Measurements from ENCODE around the gene RAB36.

Gene RAB36

GRCh38 chr22:23114721-23115020, 30.6 kb upstream of the RAB36 start:
- Mint-ChIP-seq H3K36me3 (ENCODE audit: low read depth) (no peaks in the 10 kb centered on the region), H3K27ac (no peak overlapping the region)

GRCh38 chr22:23115369-23115768, 29.9 kb upstream of the RAB36 start:
- H3K4me3 Mint-ChIP-seq = no peak overlapping the region

More at GRCh38 chr22:23114721-23115020, 30.6 kb upstream of the RAB36 start:
- peaks cover 6% of the 10 kb centered on the region for H3K4me1 Mint-ChIP-seq (ENCODE audit: low read depth)
- no peaks in the 10 kb centered on the region for H3K9me3 Mint-ChIP-seq
- H3K4me3 Mint-ChIP-seq = no peak overlapping the region
- H3K27me3 Mint-ChIP-seq = no peaks in the 10 kb centered on the region

GRCh38 chr22:23115825-23116494, 29.3 kb upstream of the RAB36 start:
- H3K27ac Mint-ChIP-seq = no peak overlapping the region
- no peaks in the 10 kb centered on the region for H3K27me3 Mint-ChIP-seq
- peaks cover 16% of the 10 kb centered on the region for H3K4me1 Mint-ChIP-seq (ENCODE audit: low read depth)
- no peaks in the 10 kb centered on the region for H3K36me3 Mint-ChIP-seq (ENCODE audit: low read depth)
- H3K4me3 Mint-ChIP-seq = no peak overlapping the region
- no peaks in the 10 kb centered on the region for H3K9me3 Mint-ChIP-seq

More at GRCh38 chr22:23115369-23115768, 29.9 kb upstream of the RAB36 start:
- Mint-ChIP-seq H3K27ac (no peak overlapping the region), H3K9me3 (no peaks in the 10 kb centered on the region), H3K27me3 (no peaks in the 10 kb centered on the region), H3K4me1 (ENCODE audit: low read depth) (peaks cover 12% of the 10 kb centered on the region), H3K36me3 (ENCODE audit: low read depth) (no peaks in the 10 kb centered on the region)

- H3K36me3 Mint-ChIP-seq (ENCODE audit: low read depth) = no peaks in the 10 kb centered on the region
- H3K9me3 Mint-ChIP-seq = no peaks in the 10 kb centered on the region
- H3K27ac Mint-ChIP-seq = no peak overlapping the region
- H3K4me3 Mint-ChIP-seq = no peak overlapping the region
- peaks cover 16% of the 10 kb centered on the region for H3K4me1 Mint-ChIP-seq (ENCODE audit: low read depth)
- H3K27me3 Mint-ChIP-seq = no peaks in the 10 kb centered on the region
Observed at GRCh38 chr22:23116506-23117263, 28.6 kb upstream of the RAB36 start.

GRCh38 chr22:23117275-23117674, 28.0 kb upstream of the RAB36 start:
- Mint-ChIP-seq H3K36me3 (ENCODE audit: low read depth) (no peaks in the 10 kb centered on the region), H3K27me3 (no peaks in the 10 kb centered on the region), H3K27ac (no peak overlapping the region), H3K4me1 (ENCODE audit: low read depth) (peaks cover 16% of the 10 kb centered on the region), H3K4me3 (no peak overlapping the region), H3K9me3 (no peaks in the 10 kb centered on the region)

- Mint-ChIP-seq H3K9me3 (no peaks in the 10 kb centered on the region), H3K4me3 (no peak overlapping the region), H3K27ac (no peak overlapping the region), H3K27me3 (no peaks in the 10 kb centered on the region), H3K4me1 (ENCODE audit: low read depth) (peaks cover 16% of the 10 kb centered on the region), H3K36me3 (ENCODE audit: low read depth) (no peaks in the 10 kb centered on the region)
Observed at GRCh38 chr22:23117891-23118646, 27.2 kb upstream of the RAB36 start.

GRCh38 chr22:23118647-23119493, 26.4 kb upstream of the RAB36 start:
- Mint-ChIP-seq H3K27ac (peak overlapping the region; percentile 45), H3K27me3 (no peaks in the 10 kb centered on the region), H3K4me3 (no peak overlapping the region), H3K9me3 (no peaks in the 10 kb centered on the region), H3K36me3 (ENCODE audit: low read depth) (no peaks in the 10 kb centered on the region), H3K4me1 (ENCODE audit: low read depth) (peaks cover 16% of the 10 kb centered on the region)

GRCh38 chr22:23119494-23120414, 25.5 kb upstream of the RAB36 start:
- Mint-ChIP-seq H3K36me3 (ENCODE audit: low read depth) (no peaks in the 10 kb centered on the region), H3K9me3 (no peaks in the 10 kb centered on the region), H3K4me3 (no peak overlapping the region)

GRCh38 chr22:23120415-23120899, 24.8 kb upstream of the RAB36 start:
- Mint-ChIP-seq H3K9me3 (no peaks in the 10 kb centered on the region), H3K36me3 (ENCODE audit: low read depth) (no peaks in the 10 kb centered on the region), H3K4me1 (ENCODE audit: low read depth) (peaks cover 16% of the 10 kb centered on the region), H3K4me3 (no peak overlapping the region), H3K27me3 (no peaks in the 10 kb centered on the region), H3K27ac (peak overlapping the region; percentile 36)

More at GRCh38 chr22:23119494-23120414, 25.5 kb upstream of the RAB36 start:
- Mint-ChIP-seq H3K27ac (peak overlapping the region; percentile 77), H3K27me3 (no peaks in the 10 kb centered on the region), H3K4me1 (ENCODE audit: low read depth) (peaks cover 16% of the 10 kb centered on the region)

- Mint-ChIP-seq H3K27me3 (no peaks in the 10 kb centered on the region), H3K27ac (no peak overlapping the region), H3K36me3 (ENCODE audit: low read depth) (no peaks in the 10 kb centered on the region), H3K9me3 (no peaks in the 10 kb centered on the region), H3K4me3 (no peak overlapping the region), H3K4me1 (ENCODE audit: low read depth) (peaks cover 16% of the 10 kb centered on the region)
Observed at GRCh38 chr22:23121000-23121421, 24.3 kb upstream of the RAB36 start.

- Mint-ChIP-seq H3K27me3 (no peaks in the 10 kb centered on the region), H3K4me1 (ENCODE audit: low read depth) (peaks cover 16% of the 10 kb centered on the region), H3K36me3 (ENCODE audit: low read depth) (no peaks in the 10 kb centered on the region), H3K27ac (no peak overlapping the region), H3K9me3 (no peaks in the 10 kb centered on the region), H3K4me3 (no peak overlapping the region)
Observed at GRCh38 chr22:23121424-23121823, 23.9 kb upstream of the RAB36 start.

GRCh38 chr22:23122216-23122957, 22.9 kb upstream of the RAB36 start:
- H3K27ac Mint-ChIP-seq = no peak overlapping the region
- H3K36me3 Mint-ChIP-seq (ENCODE audit: low read depth) = no peaks in the 10 kb centered on the region
- no peak overlapping the region for H3K4me3 Mint-ChIP-seq
- no peaks in the 10 kb centered on the region for H3K9me3 Mint-ChIP-seq
- H3K4me1 Mint-ChIP-seq (ENCODE audit: low read depth) = peaks cover 16% of the 10 kb centered on the region
- no peaks in the 10 kb centered on the region for H3K27me3 Mint-ChIP-seq

Data from stimulated activated naive CD8-positive, alpha-beta T cell treated with anti-CD3 and anti-CD28 coated beads, Interleukin-15, Interleukin-2, amounts not matched to agents 100 ng/mL and 50 ng/mL, for 24 hours (primary cell).